Activated naive CD8-positive, alpha-beta T cell treated with anti-CD3 and anti-CD28 coated beads, Interleukin-2, amount 50 U/mL, for 24 hours (primary cell): Measurements from ENCODE around the gene PKDREJ.
"Not testable (repeated sequence)": the region's sequence is repeated elsewhere in the genome, so short reads cannot be mapped to it uniquely, and the experiment has no call there.

Experiments used
- ATAC-seq: fragments of 150-1000 bp; cut with Tn5 transposase; one replicate; pipeline ENCODE4 v1.10.0; 2021
- DNase-seq: peaks from one replicate; pipeline ENCODE4 v3.0.0; 2021
- H3K27ac Mint-ChIP-seq: one replicate; pipeline ENCODE4 v1.8.0; 2021; ENCODE audit warnings: mild to moderate bottlenecking, mixed read lengths
- H3K27me3 Mint-ChIP-seq: one replicate; pipeline ENCODE4 v1.8.0; 2021; ENCODE audit warnings: mixed read lengths
- H3K36me3 Mint-ChIP-seq: one replicate; pipeline ENCODE4 v1.8.0; 2021; ENCODE audit warnings: low read depth, mixed read lengths
- H3K4me1 Mint-ChIP-seq: one replicate; pipeline ENCODE4 v1.8.0; 2021; ENCODE audit warnings: mixed read lengths
- H3K4me3 Mint-ChIP-seq: one replicate; pipeline ENCODE4 v1.8.0; 2021; ENCODE audit warnings: mild to moderate bottlenecking, moderate library complexity, mixed read lengths
- H3K9me3 Mint-ChIP-seq: one replicate; pipeline ENCODE4 v1.8.0; 2021; ENCODE audit warnings: mixed read lengths

PKDREJ gene

DNA sequence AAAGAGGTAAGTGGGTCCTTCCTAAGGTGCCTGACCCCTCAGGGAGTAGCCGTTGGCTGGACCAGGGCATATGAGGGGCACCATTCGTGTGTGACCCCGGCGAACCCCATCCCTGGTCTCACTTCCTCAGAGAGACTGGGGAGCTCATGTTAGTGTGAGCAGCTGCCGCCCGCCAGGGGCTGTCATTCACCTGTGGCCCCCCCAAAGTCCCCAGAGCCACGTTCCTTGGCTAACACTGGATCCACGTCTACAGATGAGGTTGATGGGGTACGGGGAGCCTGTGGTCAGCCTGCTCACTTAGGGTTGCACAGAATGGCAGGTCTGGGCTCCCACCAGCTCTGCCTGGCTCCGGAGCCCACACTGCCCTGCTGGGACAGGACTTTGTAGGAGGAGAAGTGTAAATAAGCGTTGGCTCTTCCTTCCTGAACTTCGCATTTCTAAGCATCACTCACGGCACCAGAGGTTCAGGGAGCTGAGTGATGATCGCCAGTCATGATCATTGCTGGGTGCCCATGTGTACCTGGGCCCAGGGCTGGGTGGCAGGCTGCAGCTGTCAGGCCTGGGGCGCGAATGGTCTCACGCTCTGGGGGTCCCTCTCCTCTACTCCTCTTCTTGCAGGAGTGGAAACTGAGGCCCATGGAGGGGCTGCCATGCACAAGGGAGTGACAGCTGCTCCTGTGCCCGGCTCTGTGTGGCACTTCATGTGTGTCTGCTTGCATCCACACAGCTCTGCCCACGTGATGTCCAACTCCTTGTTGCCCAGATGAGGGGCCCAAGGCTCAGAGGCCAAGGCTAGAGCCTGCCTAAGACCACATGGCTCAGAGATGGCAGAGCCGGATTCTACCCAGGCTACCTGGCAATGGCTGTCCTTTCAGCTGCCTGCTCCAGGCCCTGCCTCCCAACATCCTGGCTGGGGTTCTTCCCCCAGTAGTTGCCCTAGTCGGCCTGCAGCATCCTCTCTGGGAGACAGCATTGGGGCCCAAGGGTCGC lies 15.8 kb upstream of the PKDREJ start:
- Mint-ChIP-seq H3K27me3 (no peaks in the 10 kb centered on the region), H3K4me3 (no peak overlapping the region), H3K9me3 (no peaks in the 10 kb centered on the region), H3K27ac (no peak overlapping the region), H3K4me1 (no peaks in the 10 kb centered on the region), H3K36me3 (peaks cover 10% of the 10 kb centered on the region)
- no peak for ATAC-seq
- DNase-seq: no peak

DNA sequence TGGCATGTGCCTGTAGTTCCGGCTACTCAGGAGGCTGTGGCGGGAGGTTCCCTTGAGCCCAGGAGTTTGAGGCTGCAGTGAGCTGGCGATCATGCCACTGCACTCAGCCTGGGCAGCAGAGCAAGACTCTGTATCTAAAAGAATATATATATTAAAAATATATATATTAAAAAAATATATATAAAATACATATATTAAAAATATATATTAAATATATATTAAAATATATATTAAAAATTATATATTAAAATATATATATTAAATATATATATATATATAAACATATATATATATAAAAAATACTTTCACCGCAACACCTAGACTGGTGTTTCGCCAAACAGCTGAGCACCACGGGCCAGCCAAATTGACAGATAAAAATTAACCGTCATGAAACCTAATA lies 13.4 kb upstream of the PKDREJ start:
- Mint-ChIP-seq H3K27me3 (no peaks in the 10 kb centered on the region), H3K4me1 (no peaks in the 10 kb centered on the region), H3K27ac (no peak overlapping the region), H3K9me3 (no peaks in the 10 kb centered on the region), H3K36me3 (peaks cover 9% of the 10 kb centered on the region), H3K4me3 (no peak overlapping the region)
- ATAC-seq: no peak
- no peak for DNase-seq

DNA sequence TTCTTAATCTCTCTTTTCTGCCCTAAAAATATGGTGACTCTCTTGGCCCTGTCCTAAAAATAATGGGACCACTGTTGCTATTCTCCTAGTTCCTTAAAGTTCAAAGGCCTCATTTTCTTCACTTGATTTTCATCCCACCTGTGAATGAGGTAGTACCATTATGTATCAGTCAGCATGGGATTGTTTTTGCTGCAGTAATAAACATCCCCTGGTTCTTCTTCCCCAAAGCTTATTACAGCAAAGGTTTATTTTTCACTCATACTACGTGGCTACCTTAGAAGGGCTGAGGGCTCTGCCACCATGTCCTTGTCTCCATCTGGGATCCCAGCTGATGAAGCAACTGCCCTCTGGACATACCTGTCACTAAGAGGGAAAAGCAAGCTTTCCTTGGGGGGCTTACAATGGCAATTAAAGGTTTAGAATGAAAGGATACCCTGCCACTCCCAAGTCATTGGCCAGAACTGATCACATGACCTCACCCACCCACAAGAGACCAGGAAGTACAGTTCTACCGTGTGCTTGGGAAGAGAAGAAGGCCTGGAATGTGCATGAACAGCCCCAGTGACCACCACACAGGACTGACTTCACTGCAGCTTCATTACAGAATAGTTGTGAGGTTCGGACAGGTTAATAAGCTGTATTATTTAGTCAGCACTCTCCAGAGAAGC lies 12.4 kb upstream of the PKDREJ start:
- DNase-seq (no peak), ATAC-seq (no peak)
- Mint-ChIP-seq H3K4me1 (no peaks in the 10 kb centered on the region), H3K27me3 (no peaks in the 10 kb centered on the region), H3K27ac (no peak overlapping the region), H3K9me3 (no peaks in the 10 kb centered on the region), H3K36me3 (peaks cover 9% of the 10 kb centered on the region), H3K4me3 (no peak overlapping the region)

DNA sequence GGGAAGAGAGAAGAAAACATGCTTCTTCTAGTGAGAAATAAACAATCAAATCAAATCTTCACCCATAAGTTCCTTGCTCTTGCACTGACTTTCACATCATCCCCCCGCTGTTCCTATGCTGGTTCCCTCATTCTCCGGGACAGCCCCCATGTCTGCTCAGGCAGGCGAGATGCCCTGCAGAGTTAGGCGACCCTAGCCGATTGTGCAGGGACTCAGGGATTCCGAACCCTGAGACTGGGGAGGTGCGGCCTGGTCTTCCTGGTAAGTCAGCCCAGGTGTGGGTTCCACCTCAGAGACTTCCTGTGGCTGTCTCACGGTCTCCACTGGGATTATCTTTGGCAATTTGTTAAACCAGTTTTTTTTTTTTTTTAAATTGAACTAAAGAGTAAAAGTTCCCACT lies 11.2 kb upstream of the PKDREJ start:
- no peak overlapping the region for H3K4me3 Mint-ChIP-seq
- peaks cover 3% of the 10 kb centered on the region for H3K4me1 Mint-ChIP-seq
- no peaks in the 10 kb centered on the region for H3K27me3 Mint-ChIP-seq
- no peak overlapping the region for H3K27ac Mint-ChIP-seq
- peaks cover 9% of the 10 kb centered on the region for H3K36me3 Mint-ChIP-seq
- DNase-seq (no peak), ATAC-seq (no peak)
- no peaks in the 10 kb centered on the region for H3K9me3 Mint-ChIP-seq

DNA sequence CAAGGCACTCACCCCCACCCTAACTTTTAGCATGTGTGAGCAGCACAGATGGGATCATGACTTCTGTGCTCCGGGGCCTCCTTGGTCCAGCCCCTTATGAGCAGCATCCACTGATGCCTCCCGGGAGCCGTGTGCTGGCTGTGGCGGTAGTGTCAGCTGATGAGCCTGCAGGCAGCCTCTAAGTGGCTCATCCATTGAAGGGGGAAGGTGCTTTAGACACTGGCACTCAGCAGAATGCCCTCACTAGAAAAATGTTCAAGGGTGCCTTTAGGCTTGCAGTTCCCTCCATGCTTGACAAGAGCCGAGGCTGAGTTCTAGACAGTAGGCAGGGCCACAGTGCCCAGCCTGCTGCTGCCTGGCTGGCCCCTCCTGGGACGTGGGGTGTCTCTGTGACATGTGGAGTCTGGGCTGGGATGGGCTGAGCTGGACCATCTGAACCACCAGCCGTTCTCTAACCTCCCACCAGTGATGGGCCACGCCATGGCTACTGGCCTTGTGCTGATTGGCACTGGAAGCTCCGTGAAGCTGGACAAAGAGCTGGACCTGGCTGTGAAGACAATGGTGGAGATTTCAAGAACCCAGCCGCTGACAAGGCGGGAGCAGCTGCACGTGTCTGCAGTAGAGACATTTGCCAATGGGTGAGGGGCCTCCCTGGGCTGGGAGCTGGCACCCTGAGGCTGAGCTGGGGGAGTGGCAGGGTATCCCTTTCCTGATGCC lies 10.4 kb upstream of the PKDREJ start:
- DNase-seq (no peak), ATAC-seq (no peak)
- Mint-ChIP-seq H3K27ac (no peak overlapping the region), H3K4me3 (no peak overlapping the region), H3K27me3 (no peaks in the 10 kb centered on the region), H3K9me3 (no peaks in the 10 kb centered on the region), H3K4me1 (peaks cover 3% of the 10 kb centered on the region), H3K36me3 (peaks cover 9% of the 10 kb centered on the region)

DNA sequence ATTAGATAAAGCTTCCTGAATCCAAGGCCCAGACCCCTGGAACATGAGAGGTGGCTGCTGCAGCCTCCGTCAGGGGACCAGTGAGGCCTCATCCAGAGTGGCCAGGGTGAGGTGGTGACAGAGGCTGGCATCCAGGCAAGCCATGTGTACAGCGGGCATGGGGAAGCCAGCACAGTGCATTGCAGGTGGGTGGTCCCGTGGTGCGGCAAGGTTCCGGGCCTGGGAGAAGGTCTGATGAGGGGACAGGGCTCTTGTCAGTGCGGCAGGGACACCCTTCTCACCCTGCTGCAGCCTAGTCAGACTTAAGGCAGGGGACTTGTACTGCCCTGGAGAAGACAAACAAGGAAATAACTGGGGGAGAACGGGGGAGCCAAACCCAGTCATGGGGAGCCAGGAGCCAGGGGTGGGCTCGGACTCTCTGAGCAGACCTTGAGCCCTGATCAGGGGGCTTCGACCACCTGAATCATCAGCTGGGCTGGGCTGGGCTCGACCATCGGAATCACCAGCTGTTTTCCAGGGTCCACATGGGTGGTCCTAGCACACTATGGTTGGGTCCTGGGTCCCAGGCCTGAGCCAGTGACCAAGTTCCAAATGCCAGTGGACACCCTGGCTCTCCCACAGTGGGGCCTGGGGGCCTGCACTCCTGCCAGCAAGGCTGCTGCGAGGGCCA lies 9.8 kb upstream of the PKDREJ start:
- no peaks in the 10 kb centered on the region for H3K27me3 Mint-ChIP-seq
- H3K36me3 Mint-ChIP-seq: peaks cover 7% of the 10 kb centered on the region
- ATAC-seq (no peak), DNase-seq (no peak)
- H3K4me3 Mint-ChIP-seq: no peak overlapping the region
- H3K27ac Mint-ChIP-seq: no peak overlapping the region
- no peaks in the 10 kb centered on the region for H3K9me3 Mint-ChIP-seq
- peaks cover 7% of the 10 kb centered on the region for H3K4me1 Mint-ChIP-seq

DNA sequence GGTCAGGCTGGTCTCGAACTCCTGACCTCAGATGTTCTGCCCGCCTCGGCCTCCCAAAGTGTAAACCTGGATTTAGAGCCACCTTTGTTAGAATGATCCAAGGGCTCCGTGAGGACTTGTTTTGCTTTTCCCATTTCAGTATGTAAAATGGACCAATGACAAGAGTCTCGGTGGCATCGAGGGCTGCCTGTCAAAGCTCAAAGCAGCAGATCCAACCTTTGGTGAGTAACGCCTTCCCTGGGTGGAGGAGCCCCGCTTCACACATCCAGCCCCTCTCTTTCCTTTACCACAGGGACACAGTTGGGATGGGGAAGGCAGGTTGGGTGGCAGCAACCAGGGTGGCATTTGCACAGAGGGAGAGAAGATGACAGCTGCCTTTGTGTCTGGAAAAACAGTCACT lies 9.1 kb upstream of the PKDREJ start:
- no peak overlapping the region for H3K27ac Mint-ChIP-seq
- H3K4me1 Mint-ChIP-seq: peaks cover 10% of the 10 kb centered on the region
- no peak for ATAC-seq
- H3K4me3 Mint-ChIP-seq: no peak overlapping the region
- no peaks in the 10 kb centered on the region for H3K9me3 Mint-ChIP-seq
- H3K27me3 Mint-ChIP-seq: no peaks in the 10 kb centered on the region
- DNase-seq: no peak
- H3K36me3 Mint-ChIP-seq: peaks cover 7% of the 10 kb centered on the region

DNA sequence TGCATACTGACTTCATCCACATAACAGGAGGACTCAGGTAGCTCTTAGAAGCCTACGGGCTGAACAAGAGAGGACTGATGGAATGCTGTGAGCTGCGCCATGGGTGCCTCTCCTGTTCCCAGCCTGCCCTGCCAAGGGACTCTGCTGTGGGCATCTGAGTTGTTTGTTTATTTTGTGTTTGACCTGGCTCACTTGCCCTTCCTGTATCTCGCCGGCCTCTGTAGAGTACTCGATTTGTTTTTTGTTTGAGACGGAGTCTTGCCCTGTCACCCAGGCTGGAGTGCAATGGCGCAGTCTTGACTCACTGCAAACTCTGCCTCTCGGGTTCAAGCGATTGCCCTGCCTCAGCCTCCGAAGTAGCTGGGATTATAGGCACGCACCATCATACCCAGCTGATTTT lies 6.4 kb upstream of the PKDREJ start:
- DNase-seq: no peak

DNA sequence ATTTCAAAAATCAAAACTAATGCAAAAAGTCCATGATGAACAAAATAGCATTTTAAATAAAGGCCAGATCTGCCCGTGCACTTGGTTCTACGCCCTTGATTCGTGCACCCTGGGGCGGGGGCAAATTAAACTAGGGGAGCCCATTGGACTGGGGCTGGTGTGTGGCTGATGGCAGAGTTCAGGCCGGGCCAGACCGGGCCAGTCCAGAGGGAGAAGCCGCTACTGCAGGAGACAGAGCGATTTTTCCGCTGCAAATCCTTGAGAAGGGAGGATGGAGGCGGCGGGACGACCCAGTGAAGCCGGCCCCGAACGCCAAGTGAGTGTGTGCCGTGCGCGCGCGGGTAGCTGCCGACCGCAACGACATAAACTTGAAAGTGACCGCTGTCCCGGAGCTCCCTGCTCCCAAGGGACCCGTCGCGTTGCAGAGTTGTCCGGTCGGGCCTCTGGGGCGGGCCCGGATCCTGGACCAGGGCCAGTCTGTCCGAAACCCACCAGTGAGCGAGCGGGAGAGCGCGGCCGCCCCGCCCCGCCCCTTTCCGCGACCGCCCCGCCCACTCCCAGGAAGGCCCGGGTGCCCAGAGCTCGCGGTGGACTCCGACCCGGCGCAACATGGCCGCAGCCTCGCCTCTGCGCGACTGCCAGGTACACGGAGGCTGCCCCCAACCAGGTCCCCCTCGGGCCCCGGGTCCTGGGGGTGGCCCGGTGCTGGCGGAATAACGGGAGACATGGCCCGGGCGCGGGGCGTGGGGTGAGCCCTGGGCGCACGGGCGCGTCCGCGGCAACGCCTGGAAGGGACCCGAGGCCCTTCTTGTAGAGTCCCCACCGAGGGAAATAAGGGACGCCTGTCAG lies 4.5 kb upstream of the PKDREJ start, which contains the start of gene TTC38:
TSS of gene TTC38 (plus strand) at position 578 of the 849 bp plus-strand sequence. CDS start at position 610, 32 bp downstream.
- H3K9me3 Mint-ChIP-seq: peaks cover 9% of the 10 kb centered on the region
- no peaks in the 10 kb centered on the region for H3K36me3 Mint-ChIP-seq
- peaks cover 12% of the 10 kb centered on the region for H3K4me1 Mint-ChIP-seq
- no peak within 1 kb of the TSS for H3K27ac Mint-ChIP-seq
- DNase-seq (peak; percentile 59), ATAC-seq (peak; percentile 66)
- H3K27me3 Mint-ChIP-seq: peaks cover 23% of the 10 kb centered on the region
- peak within 1 kb of the TSS; percentile 81 for H3K4me3 Mint-ChIP-seq

More for the DNA sequence above, 6.4 kb upstream of the PKDREJ start:
- ATAC-seq: no peak
- peaks cover 9% of the 10 kb centered on the region for H3K9me3 Mint-ChIP-seq
- H3K4me3 Mint-ChIP-seq: no peak overlapping the region
- H3K36me3 Mint-ChIP-seq: no peaks in the 10 kb centered on the region
- no peak overlapping the region for H3K27ac Mint-ChIP-seq
- H3K27me3 Mint-ChIP-seq: peaks cover 9% of the 10 kb centered on the region
- peaks cover 12% of the 10 kb centered on the region for H3K4me1 Mint-ChIP-seq

DNA sequence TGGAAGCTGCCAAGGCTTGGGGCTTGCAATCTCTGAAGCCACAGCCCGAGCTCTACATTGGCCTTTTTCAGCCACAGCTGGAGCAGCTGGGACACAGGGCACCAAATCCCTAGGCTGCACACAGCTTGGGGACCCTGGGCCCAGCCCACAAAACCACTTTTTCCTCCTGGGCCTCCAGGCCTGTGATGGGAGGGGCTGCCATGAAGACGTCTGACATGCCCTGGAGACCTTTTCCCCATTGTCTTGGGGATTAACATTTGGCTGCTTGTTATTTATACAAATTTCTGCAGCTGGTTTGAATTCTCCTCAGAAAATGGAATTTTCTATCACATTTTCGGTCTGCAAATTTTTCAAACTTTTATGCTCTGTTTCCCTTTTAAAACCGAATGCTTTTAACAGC lies 2.5 kb upstream of the PKDREJ start:
- not testable (repeated sequence) for H3K4me3 Mint-ChIP-seq, DNase-seq, H3K9me3 Mint-ChIP-seq, H3K36me3 Mint-ChIP-seq, ATAC-seq, H3K27ac Mint-ChIP-seq
- Mint-ChIP-seq H3K27me3 (peaks cover 42% of the 10 kb centered on the region), H3K4me1 (peaks cover 13% of the 10 kb centered on the region)

DNA sequence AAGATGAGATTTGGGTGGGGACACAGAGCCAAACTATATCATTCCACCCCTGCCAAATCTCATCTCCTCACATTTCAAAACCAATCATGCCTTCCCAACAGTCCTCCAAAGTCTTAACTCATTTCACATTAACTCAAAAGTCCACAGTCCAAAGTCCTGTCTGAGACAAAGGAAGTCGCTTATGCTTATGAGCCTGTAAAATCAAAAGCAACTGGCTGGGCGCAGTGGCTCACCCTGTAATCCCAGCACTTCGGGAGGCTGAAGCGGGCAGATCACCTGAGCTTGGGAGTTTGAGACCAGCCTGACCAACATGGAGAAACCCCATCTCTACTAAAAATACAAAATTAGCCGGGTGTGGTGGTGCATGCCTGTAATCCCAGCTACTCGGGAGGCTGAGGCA lies 1.4 kb upstream of the PKDREJ start:
- not testable (repeated sequence) for H3K9me3 Mint-ChIP-seq
- H3K4me1 Mint-ChIP-seq: peaks cover 11% of the 10 kb centered on the region

DNA sequence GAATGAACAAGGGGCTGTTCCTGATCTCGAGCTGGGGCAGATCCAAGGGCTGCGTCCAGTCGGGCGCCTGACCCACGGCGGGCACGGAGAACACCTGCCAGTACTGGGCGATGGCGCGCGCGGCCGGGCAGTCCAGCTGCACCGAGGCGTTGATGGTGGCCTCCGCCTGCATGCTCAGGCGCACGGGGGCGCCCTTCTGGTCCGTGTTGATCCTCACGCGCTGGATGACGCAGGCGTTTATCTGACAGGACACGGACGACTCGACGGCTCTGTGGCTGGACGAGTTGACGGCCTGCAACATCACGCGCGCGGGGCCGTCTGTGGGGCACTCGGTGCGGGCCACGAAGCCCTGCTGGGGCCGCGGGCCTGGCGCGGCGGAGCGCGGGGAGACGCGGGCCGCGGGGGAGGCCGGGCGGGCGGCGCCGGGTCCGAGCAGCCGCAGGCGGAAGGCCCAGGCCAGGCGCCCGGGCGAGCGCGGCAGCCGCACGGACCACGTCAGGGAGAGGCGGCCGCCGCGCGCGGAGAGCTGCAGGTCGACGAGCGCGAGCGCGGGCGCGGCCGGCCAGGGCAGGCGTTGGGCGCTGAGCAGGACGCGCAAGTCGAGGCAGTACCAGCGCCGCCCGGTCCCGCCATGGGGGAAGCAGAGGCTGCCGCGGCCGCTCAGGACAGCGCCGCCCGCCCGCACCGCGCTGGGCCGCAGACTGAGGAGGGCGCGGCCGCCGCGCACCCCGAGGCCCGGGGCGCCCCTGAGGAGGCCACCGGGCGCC lies 511 bp downstream of the PKDREJ start:
- peaks cover 64% of the 10 kb centered on the region for H3K27me3 Mint-ChIP-seq
- no peaks in the 10 kb centered on the region for H3K36me3 Mint-ChIP-seq
- DNase-seq (peak; percentile 57), ATAC-seq (peak; percentile 33)
- no peak overlapping the region for H3K4me3 Mint-ChIP-seq
- H3K27ac Mint-ChIP-seq: no peak overlapping the region
- peaks cover 6% of the 10 kb centered on the region for H3K4me1 Mint-ChIP-seq
- peaks cover 13% of the 10 kb centered on the region for H3K9me3 Mint-ChIP-seq

More for the DNA sequence above, 1.4 kb upstream of the PKDREJ start:
- H3K36me3 Mint-ChIP-seq, H3K4me3 Mint-ChIP-seq, ATAC-seq, H3K27ac Mint-ChIP-seq, DNase-seq: not testable (repeated sequence)
- H3K27me3 Mint-ChIP-seq: peaks cover 51% of the 10 kb centered on the region

DNA sequence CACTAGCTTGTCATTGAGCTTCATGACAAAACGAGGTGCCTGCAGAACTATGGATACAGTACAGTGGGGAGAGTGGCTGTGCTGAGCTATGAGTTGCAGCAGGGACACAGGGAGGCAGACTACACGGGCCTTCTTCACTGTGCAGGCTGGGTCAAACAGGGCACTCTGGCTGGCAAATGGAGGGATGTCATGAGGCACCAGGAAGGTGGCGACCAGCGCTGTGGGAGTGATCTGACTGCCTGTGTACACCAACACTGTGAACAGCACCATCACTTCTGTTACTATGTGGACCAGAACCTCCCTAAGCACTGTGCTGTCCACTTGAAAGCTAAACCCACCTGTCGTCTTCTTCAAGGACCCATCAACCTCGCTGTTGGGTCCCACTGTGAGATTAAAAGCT lies 3.1 kb downstream of the PKDREJ start:
- Mint-ChIP-seq H3K36me3 (no peaks in the 10 kb centered on the region), H3K27ac (no peak overlapping the region), H3K4me3 (no peak overlapping the region), H3K9me3 (peaks cover 4% of the 10 kb centered on the region), H3K27me3 (peaks cover 56% of the 10 kb centered on the region), H3K4me1 (peaks cover 1% of the 10 kb centered on the region)
- DNase-seq (no peak), ATAC-seq (no peak)
